ENCODE measurements around the gene CREB3L2. TPM values are rescaled to one million over a fixed set of nuclear protein-coding genes. Genes with fewer than 3 reads are reported as not detected.

The CREB3L2 gene
- total RNA-seq, 2 donors from 2014 or later: 32.9 to 33.6 TPM

DNA sequence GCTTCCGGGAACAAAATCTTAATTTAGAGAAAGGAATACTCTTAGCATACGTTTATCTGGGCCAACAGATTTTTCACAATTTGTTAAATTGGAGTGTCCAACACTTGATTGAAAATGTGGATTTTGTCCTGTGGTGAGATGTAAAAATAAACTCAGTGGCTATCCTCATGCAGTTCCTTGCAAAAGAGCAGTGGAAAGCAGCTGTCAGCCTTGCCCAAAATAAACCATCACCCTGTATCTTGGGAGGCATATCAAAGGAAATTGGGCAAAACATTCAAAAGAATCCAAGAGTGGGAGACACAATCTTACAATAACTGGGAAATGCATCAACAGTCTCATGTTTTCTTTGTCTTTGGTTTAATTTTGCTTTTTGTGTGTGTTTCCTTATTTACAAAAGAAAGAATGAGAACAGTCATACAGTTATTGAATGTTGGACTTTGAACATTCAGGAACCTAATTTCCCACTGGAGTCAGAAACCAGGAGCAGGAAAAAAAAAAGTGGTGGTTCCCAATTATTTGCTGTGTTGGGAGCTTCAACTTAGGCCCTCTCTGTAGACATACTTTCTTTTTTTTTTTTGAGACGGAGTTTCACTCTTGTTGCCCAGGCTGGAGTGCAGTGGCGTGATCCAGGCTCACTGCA, 110.8 kb downstream of the CREB3L2 start:
- H3K9me3 ChIP-seq (ENCODE audit: control insufficient read depth, low read length, poor library complexity, severe bottlenecking): no peaks in the 10 kb centered on the region
- ATAC-seq (no peak), DNase-seq (no peak)
- Mint-ChIP-seq H3K4me1 (peaks cover 8% of the 10 kb centered on the region), H3K27me3 (no peaks in the 10 kb centered on the region), H3K4me3 (no peak overlapping the region), H3K36me3 (ENCODE audit: low read depth) (peaks cover 10% of the 10 kb centered on the region), H3K27ac (no peak overlapping the region)

DNA sequence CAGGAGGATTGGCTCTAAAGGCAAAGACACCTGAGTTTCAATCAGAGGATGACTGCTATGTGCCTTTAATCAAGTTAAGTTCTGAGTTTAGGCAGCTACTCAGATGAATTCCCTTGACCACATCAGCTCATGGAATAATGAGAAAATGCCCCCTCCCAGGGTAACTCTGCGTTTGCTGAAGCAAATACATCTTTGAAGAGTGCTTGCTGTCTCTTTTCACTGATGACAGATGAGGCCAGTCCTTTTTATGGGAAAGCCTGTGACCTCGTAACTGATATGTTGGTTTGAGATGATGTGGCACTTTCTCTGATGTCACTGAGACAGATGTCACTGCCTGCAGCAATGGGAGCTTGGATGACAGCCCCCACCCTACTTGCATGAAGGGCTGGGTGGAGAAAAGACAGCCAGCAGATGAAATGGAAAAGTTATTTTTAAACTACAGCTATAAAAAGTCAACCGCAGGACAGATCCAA, 111.4 kb downstream of the CREB3L2 start:
- DNase-seq (no peak), ATAC-seq (no peak)
- Mint-ChIP-seq H3K36me3 (ENCODE audit: low read depth) (peaks cover 12% of the 10 kb centered on the region), H3K27me3 (no peaks in the 10 kb centered on the region), H3K27ac (no peak overlapping the region), H3K4me3 (no peak overlapping the region), H3K4me1 (peaks cover 5% of the 10 kb centered on the region)
- no peaks in the 10 kb centered on the region for H3K9me3 ChIP-seq (ENCODE audit: control insufficient read depth, low read length, poor library complexity, severe bottlenecking)

DNA sequence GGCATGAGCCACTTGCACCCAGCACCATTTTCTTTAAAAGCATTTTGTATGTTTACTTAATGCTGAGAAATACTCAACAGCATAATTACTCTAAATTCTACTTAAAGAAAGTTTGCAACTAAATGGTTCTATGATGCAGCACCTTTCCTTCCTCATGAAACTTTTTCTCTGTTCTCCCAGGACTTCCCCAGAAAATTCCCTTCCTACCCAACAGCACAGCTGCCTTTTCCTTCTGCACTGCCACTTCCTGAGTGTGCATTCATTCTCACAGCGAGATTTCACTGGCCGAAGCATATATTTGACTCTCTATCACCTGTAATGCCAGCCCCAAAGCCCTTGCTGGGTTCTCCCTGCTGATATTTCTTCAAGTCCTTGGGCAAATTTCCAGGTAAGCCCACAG, 113.6 kb downstream of the CREB3L2 start:
- no peaks in the 10 kb centered on the region for H3K27me3 Mint-ChIP-seq
- no peaks in the 10 kb centered on the region for H3K9me3 ChIP-seq (ENCODE audit: control insufficient read depth, low read length, poor library complexity, severe bottlenecking)
- DNase-seq: no peak
- no peak overlapping the region for H3K4me3 Mint-ChIP-seq
- ATAC-seq: no peak
- peak overlapping the region; percentile 84 for H3K27ac Mint-ChIP-seq
- peaks cover 9% of the 10 kb centered on the region for H3K36me3 Mint-ChIP-seq (ENCODE audit: low read depth)
- H3K4me1 Mint-ChIP-seq: peaks cover 3% of the 10 kb centered on the region

DNA sequence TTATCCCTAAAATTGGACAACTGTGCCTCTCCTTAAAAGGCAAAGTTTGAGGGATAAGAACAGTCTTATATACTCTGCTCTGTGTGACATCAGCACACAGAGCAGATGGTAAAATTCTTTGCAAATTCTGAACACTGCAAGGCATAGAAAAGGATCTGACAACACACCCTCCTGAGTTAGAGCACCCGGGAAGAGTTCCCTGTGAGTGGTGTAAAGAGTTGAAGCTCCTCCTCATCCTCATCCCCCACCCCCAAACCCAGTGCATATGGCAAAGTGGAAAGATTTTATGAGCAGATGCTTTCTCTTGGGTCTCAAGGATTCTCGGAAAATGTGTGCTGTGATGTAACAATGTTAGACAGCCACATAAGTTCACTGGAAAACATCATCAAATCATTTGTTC, 115.1 kb downstream of the CREB3L2 start:
- Mint-ChIP-seq H3K4me3 (no peak overlapping the region), H3K27ac (no peak overlapping the region), H3K27me3 (no peaks in the 10 kb centered on the region), H3K36me3 (ENCODE audit: low read depth) (peaks cover 8% of the 10 kb centered on the region), H3K4me1 (peaks cover 2% of the 10 kb centered on the region)
- DNase-seq (no peak), ATAC-seq (no peak)
- H3K9me3 ChIP-seq (ENCODE audit: control insufficient read depth, low read length, poor library complexity, severe bottlenecking): no peaks in the 10 kb centered on the region

DNA sequence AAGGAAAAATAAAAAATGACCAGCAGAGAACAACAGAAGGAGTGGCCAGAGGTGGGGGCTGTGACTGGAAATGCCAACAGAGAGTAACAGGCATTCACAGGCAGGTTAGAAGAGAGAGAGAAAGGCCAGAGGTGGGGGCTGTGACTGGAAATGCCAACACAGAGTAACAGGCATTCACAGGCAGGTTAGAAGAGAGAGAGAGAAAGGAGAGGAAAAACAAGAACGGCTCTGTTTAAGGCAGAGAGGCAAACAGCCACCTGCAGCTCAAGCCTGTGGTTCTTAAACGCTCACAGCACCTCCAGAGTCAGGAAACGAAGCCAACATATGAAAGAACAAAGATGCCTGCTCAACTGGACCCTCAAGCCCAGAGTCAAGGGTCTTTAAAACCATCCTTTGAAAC, 115.6 kb downstream of the CREB3L2 start:
- no peak overlapping the region for H3K4me3 Mint-ChIP-seq

DNA sequence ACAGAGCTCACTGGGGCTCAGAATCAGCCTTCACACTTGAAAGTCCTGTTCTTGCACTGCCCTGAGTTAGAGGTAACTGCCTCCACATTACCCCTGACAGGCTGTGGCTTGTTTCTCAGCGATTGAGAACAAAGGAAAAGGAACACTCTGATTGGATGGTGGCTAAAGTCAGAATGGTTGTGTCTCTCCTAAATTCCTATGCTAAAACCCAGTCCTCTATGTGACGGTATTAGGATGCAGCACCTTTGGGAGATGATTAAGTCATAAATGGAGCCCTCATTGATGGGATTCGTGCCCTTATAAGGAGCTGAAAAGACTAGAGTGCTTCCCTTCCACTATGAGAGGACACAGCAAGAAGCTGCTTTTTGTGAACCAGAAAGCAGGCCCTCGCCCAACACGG, 116.2 kb downstream of the CREB3L2 start:
- no peaks in the 10 kb centered on the region for H3K9me3 ChIP-seq (ENCODE audit: control insufficient read depth, low read length, poor library complexity, severe bottlenecking)
- DNase-seq (no peak), ATAC-seq (no peak)
- H3K36me3 Mint-ChIP-seq (ENCODE audit: low read depth): peaks cover 8% of the 10 kb centered on the region
- no peaks in the 10 kb centered on the region for H3K27me3 Mint-ChIP-seq
- no peak overlapping the region for H3K4me3 Mint-ChIP-seq
- H3K4me1 Mint-ChIP-seq: peaks cover 2% of the 10 kb centered on the region
- H3K27ac Mint-ChIP-seq: peak overlapping the region; percentile 83

More for the DNA sequence above, 115.6 kb downstream of the CREB3L2 start:
- Mint-ChIP-seq H3K27ac (peak overlapping the region; percentile 83), H3K4me1 (peaks cover 2% of the 10 kb centered on the region), H3K27me3 (no peaks in the 10 kb centered on the region), H3K36me3 (ENCODE audit: low read depth) (peaks cover 8% of the 10 kb centered on the region)
- no peak for ATAC-seq
- no peaks in the 10 kb centered on the region for H3K9me3 ChIP-seq (ENCODE audit: control insufficient read depth, low read length, poor library complexity, severe bottlenecking)
- DNase-seq: no peak

DNA sequence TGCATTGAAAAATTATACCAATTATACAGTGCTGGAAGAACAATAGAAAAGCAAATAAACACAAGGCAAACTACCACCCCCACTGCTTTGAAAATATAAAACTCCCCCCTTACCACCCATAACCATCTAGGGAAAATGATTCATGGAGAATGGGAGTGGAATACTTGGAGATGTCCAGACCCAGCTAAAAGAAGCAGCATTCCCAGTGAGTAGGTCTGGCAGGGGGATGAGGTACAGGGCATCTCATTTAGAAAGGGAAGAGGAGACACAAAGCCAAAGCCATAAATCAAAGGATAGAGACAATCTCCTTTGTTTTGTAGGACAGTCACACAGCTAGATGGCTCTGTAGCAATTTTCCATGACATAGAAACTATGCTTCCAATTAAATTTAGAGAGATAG, 119.1 kb downstream of the CREB3L2 start:
- Mint-ChIP-seq H3K4me1 (peaks cover 2% of the 10 kb centered on the region), H3K27ac (no peak overlapping the region), H3K4me3 (no peak overlapping the region), H3K27me3 (no peaks in the 10 kb centered on the region), H3K36me3 (ENCODE audit: low read depth) (peaks cover 16% of the 10 kb centered on the region)
- DNase-seq (no peak), ATAC-seq (no peak)
- H3K9me3 ChIP-seq (ENCODE audit: control insufficient read depth, low read length, poor library complexity, severe bottlenecking): no peaks in the 10 kb centered on the region

DNA sequence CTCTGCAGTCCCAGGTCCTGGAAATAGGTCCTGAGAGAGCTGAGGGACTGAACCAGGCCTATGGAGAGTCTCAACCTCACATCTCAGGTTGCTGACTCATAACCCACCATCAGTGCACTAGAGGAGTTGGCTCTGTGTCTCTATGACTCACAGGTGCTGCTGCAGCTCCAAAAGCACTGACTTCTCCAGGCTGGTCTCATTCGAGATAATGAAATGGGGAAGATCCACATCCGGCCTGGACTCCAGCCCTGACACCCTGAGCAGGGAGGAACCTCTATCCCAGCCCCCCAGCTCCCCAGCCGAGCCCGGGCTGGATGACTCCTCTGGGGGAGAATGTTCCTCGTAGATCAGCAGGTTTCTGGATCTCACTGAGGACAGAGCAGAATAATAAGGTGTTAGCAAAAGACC, 119.6 kb downstream of the CREB3L2 start:
- peaks cover 16% of the 10 kb centered on the region for H3K36me3 Mint-ChIP-seq (ENCODE audit: low read depth)
- no peaks in the 10 kb centered on the region for H3K9me3 ChIP-seq (ENCODE audit: control insufficient read depth, low read length, poor library complexity, severe bottlenecking)
- H3K4me3 Mint-ChIP-seq: no peak overlapping the region
- peaks cover 2% of the 10 kb centered on the region for H3K4me1 Mint-ChIP-seq
- DNase-seq (no peak), ATAC-seq (no peak)
- H3K27me3 Mint-ChIP-seq: no peaks in the 10 kb centered on the region
- no peak overlapping the region for H3K27ac Mint-ChIP-seq

DNA sequence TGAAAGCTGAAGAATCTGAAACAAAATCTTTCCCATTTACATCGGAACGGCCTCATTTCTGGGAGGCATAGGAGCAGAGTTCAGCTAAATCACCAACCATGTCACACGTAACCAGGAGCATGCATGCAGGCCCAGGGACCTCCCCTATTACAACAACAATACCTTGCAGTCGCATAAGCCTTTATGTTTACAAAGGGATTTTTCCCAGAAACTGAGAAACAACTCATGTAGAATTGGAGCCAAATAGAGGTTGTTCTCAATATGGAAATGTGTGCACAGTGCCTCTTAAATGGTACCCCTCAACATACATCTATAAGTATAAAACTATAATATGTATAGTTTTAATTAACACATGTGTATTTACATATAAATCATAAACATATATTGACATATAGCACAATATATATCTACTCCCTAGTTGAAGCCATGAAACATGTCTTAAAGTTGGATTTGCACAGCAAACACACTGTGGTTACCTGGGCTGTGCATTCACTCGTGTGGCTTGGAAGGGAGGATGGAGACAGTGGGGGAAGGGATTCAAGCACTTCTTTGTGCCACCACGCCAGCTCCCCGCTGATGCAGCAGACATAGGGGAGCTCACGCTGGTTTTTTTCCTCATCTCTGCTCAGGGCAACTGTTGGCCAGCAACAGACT, 120.2 kb downstream of the CREB3L2 start:
- ATAC-seq: no peak
- peaks cover 19% of the 10 kb centered on the region for H3K36me3 Mint-ChIP-seq (ENCODE audit: low read depth)
- no peaks in the 10 kb centered on the region for H3K9me3 ChIP-seq (ENCODE audit: control insufficient read depth, low read length, poor library complexity, severe bottlenecking)
- no peak overlapping the region for H3K4me3 Mint-ChIP-seq
- no peak for DNase-seq
- H3K27me3 Mint-ChIP-seq: no peaks in the 10 kb centered on the region
- H3K27ac Mint-ChIP-seq: no peak overlapping the region
- peaks cover 2% of the 10 kb centered on the region for H3K4me1 Mint-ChIP-seq

DNA sequence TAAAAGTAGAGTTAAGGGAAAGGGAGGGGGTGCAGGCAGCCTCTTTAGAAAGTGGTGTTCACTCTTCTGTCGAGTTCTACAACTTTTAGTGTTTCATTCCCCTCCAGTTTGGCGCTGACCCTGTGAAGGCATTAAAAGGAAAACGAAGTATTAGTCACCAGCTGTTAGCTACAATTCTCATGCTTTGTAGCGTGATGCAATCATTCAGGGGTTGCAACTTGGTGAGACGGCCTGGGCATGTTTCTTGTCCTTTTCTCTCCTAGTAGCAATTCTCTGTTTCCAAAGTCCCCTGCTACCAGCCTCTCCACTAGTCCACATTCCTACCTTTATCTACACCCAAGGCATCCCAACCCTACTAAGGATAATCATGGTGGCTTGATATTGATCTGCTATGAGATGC, 121.5 kb downstream of the CREB3L2 start:
- DNase-seq: no peak
- H3K4me1 Mint-ChIP-seq: peaks cover 2% of the 10 kb centered on the region
- H3K4me3 Mint-ChIP-seq: no peak overlapping the region
- no peaks in the 10 kb centered on the region for H3K9me3 ChIP-seq (ENCODE audit: control insufficient read depth, low read length, poor library complexity, severe bottlenecking)
- H3K27me3 Mint-ChIP-seq: no peaks in the 10 kb centered on the region
- H3K36me3 Mint-ChIP-seq (ENCODE audit: low read depth): peaks cover 14% of the 10 kb centered on the region
- no peak for ATAC-seq
- H3K27ac Mint-ChIP-seq: no peak overlapping the region

DNA sequence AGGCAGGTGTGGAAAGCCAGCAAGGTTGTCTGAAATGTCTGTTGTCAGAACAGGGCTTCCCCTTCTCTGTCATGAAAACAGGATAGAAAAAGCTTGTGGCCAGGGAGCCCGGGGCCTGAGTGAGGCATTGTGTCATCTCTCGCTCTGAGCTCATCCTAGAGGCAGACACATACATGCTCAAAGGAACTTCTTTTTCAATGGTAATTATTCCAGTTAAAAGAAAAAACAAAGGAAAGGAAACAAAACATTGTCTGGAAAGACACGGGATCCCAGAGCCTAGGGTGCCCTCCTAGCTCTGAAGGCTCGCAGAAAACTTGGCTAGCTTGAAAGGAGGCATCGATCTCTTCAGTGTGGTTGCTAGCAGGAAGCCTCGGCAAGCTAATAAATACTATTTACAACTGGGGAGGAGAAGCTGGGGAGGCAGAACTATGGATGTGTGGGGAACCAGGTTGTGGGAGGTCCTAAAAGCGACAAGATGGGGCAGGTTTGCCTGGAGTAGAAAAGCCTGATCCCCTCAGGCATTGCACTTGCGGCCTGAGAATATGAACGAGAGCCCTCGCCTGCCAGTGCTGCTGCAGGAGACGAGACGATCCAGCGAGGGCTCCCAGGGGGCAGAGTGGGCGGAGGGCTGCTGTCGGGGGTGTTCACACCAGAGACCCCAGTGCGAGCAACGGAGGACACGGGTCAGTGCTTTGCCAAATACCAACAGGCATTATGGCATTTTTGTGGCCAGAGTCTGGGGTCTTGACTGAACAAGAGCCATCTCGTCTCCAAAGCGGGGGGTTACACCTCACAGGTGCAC, 122.3 kb downstream of the CREB3L2 start:
- H3K4me3 Mint-ChIP-seq: no peak overlapping the region
- no peak for DNase-seq
- H3K27me3 Mint-ChIP-seq: no peaks in the 10 kb centered on the region
- H3K4me1 Mint-ChIP-seq: peaks cover 2% of the 10 kb centered on the region
- H3K36me3 Mint-ChIP-seq (ENCODE audit: low read depth): peaks cover 14% of the 10 kb centered on the region
- H3K27ac Mint-ChIP-seq: no peak overlapping the region
- no peaks in the 10 kb centered on the region for H3K9me3 ChIP-seq (ENCODE audit: control insufficient read depth, low read length, poor library complexity, severe bottlenecking)
- no peak for ATAC-seq

DNA sequence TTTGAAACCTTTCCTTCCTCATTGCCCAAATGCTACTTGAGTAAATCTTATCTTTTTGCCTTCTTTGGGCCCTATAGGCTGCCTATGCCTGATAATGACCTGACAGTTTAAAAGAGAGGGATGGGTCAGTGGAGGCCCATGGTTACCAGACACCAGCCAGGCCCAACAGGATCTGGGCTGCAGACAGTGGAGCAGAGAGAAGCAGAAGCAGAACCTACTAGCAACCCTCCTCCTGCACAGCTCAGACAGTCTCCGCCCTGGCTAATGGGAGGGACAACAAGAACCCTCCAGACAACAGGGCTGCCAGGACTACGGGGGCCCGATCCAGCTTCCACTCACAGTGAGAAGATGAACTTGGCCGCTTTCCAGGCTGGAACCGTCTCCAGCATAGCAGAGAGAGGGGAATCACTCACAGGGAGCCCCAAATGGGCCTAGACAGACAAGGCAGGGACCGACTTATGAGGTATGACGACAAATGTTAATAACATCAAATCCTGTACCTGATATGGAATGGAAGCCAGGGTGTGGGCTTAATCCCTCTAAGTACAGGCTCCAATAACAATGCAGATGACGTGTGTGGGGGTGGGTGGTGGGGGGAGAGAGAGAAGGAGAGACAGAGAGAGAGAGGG, 123.4 kb downstream of the CREB3L2 start:
- no peak for ATAC-seq
- H3K4me3 Mint-ChIP-seq: no peak overlapping the region
- peaks cover 4% of the 10 kb centered on the region for H3K4me1 Mint-ChIP-seq
- H3K27me3 Mint-ChIP-seq: no peaks in the 10 kb centered on the region
- DNase-seq: no peak
- H3K9me3 ChIP-seq (ENCODE audit: control insufficient read depth, low read length, poor library complexity, severe bottlenecking): no peaks in the 10 kb centered on the region
- no peak overlapping the region for H3K27ac Mint-ChIP-seq
- peaks cover 14% of the 10 kb centered on the region for H3K36me3 Mint-ChIP-seq (ENCODE audit: low read depth)

DNA sequence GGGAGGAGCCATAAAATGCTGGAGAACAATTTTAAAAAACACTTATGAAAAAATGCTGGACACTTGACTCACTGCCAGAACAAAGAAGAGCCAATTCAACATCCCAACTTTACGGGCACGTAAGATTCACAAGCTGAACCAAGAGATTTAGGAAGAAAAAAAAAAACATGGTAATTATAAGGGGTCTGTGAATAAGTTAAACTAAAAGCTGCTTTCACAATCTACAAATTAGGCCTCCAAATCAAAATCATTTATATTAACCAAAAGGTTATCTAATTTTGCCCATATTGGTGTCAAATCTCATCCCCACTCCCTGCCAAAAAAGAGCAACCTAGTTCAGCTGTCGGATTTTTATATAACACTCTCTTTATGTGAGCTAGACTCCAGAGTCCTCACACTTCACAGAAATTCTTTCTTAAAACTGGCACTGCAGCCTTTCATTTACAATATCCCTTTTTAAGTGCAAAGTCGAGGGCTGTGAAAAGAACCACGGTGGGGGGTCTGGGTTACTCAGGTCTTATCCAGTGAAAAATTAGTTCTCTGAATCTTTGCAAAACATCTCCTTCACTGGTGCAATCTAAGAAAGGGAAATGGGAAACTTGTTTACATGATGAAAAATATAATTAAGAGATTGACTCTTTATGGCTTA, 124.7 kb downstream of the CREB3L2 start:
- no peak overlapping the region for H3K4me3 Mint-ChIP-seq
- no peak overlapping the region for H3K27ac Mint-ChIP-seq
- no peaks in the 10 kb centered on the region for H3K9me3 ChIP-seq (ENCODE audit: control insufficient read depth, low read length, poor library complexity, severe bottlenecking)
- peaks cover 6% of the 10 kb centered on the region for H3K4me1 Mint-ChIP-seq
- no peaks in the 10 kb centered on the region for H3K27me3 Mint-ChIP-seq
- DNase-seq (no peak), ATAC-seq (no peak)
- H3K36me3 Mint-ChIP-seq (ENCODE audit: low read depth): peaks cover 16% of the 10 kb centered on the region

Data from T-helper 17 cell (primary cell).